ENCODE results near the gene MAGI2.
A peak's percentile ranks its signal among the peaks of the same experiment; 100 is the strongest.

Gene MAGI2

GRCh38 chr7:78223598-78223997, 1229.9 kb downstream of the MAGI2 start:
- no peak for DNase-seq (ENCODE audit: low spot score)

GRCh38 chr7:78222001-78222751, 1231.3 kb downstream of the MAGI2 start:
- DNase-seq (ENCODE audit: low spot score), result peak; percentile 76

GRCh38 chr7:78220754-78221153, 1232.7 kb downstream of the MAGI2 start:
- no peak for DNase-seq (ENCODE audit: low spot score)

GRCh38 chr7:78218876-78219275, 1234.6 kb downstream of the MAGI2 start:
- no peak for DNase-seq (ENCODE audit: low spot score)

GRCh38 chr7:78218051-78218450, 1235.4 kb downstream of the MAGI2 start:
- DNase-seq (ENCODE audit: low spot score), result no peak

- DNase-seq (ENCODE audit: low spot score), result no peak
Observed at GRCh38 chr7:78215199-78215598, 1238.3 kb downstream of the MAGI2 start.

- DNase-seq (ENCODE audit: low spot score), result no peak
Observed at GRCh38 chr7:78213402-78213801, 1240.1 kb downstream of the MAGI2 start.

- no peak for DNase-seq (ENCODE audit: low spot score)
Observed at GRCh38 chr7:78212476-78213060, 1240.9 kb downstream of the MAGI2 start.

GRCh38 chr7:78207269-78207668, 1246.2 kb downstream of the MAGI2 start:
- no peak for DNase-seq (ENCODE audit: low spot score)

GRCh38 chr7:78206769-78207168, 1246.7 kb downstream of the MAGI2 start:
- DNase-seq (ENCODE audit: low spot score), result no peak

- peak; percentile 22 for DNase-seq (ENCODE audit: low spot score)
Observed at GRCh38 chr7:78203042-78203720, 1250.3 kb downstream of the MAGI2 start.

GRCh38 chr7:78198756-78199155, 1254.7 kb downstream of the MAGI2 start:
- peak; percentile 65 for DNase-seq (ENCODE audit: low spot score)

- DNase-seq (ENCODE audit: low spot score), result peak; percentile 76
Observed at GRCh38 chr7:78197447-78197846, 1256.0 kb downstream of the MAGI2 start.

- no peak for DNase-seq (ENCODE audit: low spot score)
Observed at GRCh38 chr7:78195281-78195680, 1258.2 kb downstream of the MAGI2 start.

GRCh38 chr7:78194611-78195010, 1258.9 kb downstream of the MAGI2 start:
- DNase-seq (ENCODE audit: low spot score), result no peak

GRCh38 chr7:78191475-78192079, 1261.9 kb downstream of the MAGI2 start:
- DNase-seq (ENCODE audit: low spot score), result no peak

- DNase-seq (ENCODE audit: low spot score), result no peak
Observed at GRCh38 chr7:78189762-78190161, 1263.7 kb downstream of the MAGI2 start.

- no peak for DNase-seq (ENCODE audit: low spot score)
Observed at GRCh38 chr7:78185149-78185745, 1268.2 kb downstream of the MAGI2 start.

- DNase-seq (ENCODE audit: low spot score), result no peak
Observed at GRCh38 chr7:78184299-78184698, 1269.2 kb downstream of the MAGI2 start.

GRCh38 chr7:78179827-78180477, 1273.5 kb downstream of the MAGI2 start:
- no peak for DNase-seq (ENCODE audit: low spot score)

- DNase-seq (ENCODE audit: low spot score), result no peak
Observed at GRCh38 chr7:78179211-78179610, 1274.3 kb downstream of the MAGI2 start.

- DNase-seq (ENCODE audit: low spot score), result peak; percentile 15
Observed at GRCh38 chr7:78178319-78178718, 1275.1 kb downstream of the MAGI2 start.

Measured in GM03348 (cell line).